ENCODE data around the gene HRH2. TPM values are rescaled to one million over a fixed set of nuclear protein-coding genes. Genes with fewer than 3 reads are reported as not detected.

Gene HRH2
- total RNA-seq, 1 experiment from 2014 or later = 3.3 TPM

- H2BK15ac ChIP-seq (ENCODE audit: low read depth, low read length) = no peak overlapping the region
- H3K9ac ChIP-seq (ENCODE audit: extremely low read depth, insufficient read length, low read length) = no peak overlapping the region
- Mint-ChIP-seq H3K4me1 (peaks cover 4 to 22% of the 10 kb centered on the region in 2 experiments; a peak in 3 of 4 replicates), H3K27ac (no peak overlapping the region), H3K27me3 (ENCODE audit: low read depth) (peaks cover 2% of the 10 kb centered on the region), H3K36me3 (ENCODE audit: insufficient read depth in 1 of 3, low read depth in 3 of 3) (peaks cover 14 to 16% (median 15%) of the 10 kb centered on the region in 3 experiments; a peak in 6 of 7 replicates), H3K4me3 (no peak overlapping the region), H3K9me3 (no peaks in the 10 kb centered on the region)
- H3K9me3 ChIP-seq (ENCODE audit: control insufficient read depth, low read depth, low read length) = no peaks in the 10 kb centered on the region
- H2BK12ac ChIP-seq (ENCODE audit: insufficient read length, low read depth, low read length) = no peak overlapping the region
- H3K79me1 ChIP-seq (ENCODE audit: insufficient read depth, low read depth, low read length, poor library complexity, severe bottlenecking) = no peaks in the 10 kb centered on the region
- H3K4me1 ChIP-seq (ENCODE audit: insufficient read depth, low read length) = peaks cover 5% of the 10 kb centered on the region; the same call in 1 of the 2 replicates
- H3K4ac ChIP-seq (ENCODE audit: low read depth, low read length) = no peak overlapping the region
- H3K23ac ChIP-seq (ENCODE audit: insufficient read length, low read depth, low read length) = no peak overlapping the region
- no peak overlapping the region for H2AFZ ChIP-seq (ENCODE audit: low read length)
- no peak overlapping the region for H3K27ac ChIP-seq (ENCODE audit: insufficient read length, low read depth, low read length)
- no peak overlapping the region for H4K5ac ChIP-seq (ENCODE audit: insufficient read length, low read depth, low read length)
- H3K18ac ChIP-seq (ENCODE audit: insufficient read length, low read depth, low read length) = no peak overlapping the region
- H3K79me2 ChIP-seq (ENCODE audit: insufficient read depth, low read length) = no peaks in the 10 kb centered on the region
- no peak overlapping the region for H3K14ac ChIP-seq (ENCODE audit: insufficient read depth, low read length)
- no peak overlapping the region for H4K91ac ChIP-seq (ENCODE audit: insufficient read length, low read depth, low read length)
- no peak for TF ChIP-seq CTCF (conservative IDR thresholded peaks at IDR 0.05)
- H2BK5ac ChIP-seq (ENCODE audit: insufficient read length, low read length) = no peak overlapping the region
- no peaks in the 10 kb centered on the region for H4K20me1 ChIP-seq (ENCODE audit: control insufficient read depth, insufficient read depth, insufficient read length)
- H3K4me2 ChIP-seq (ENCODE audit: insufficient read depth, insufficient read length, low read length) = no peak overlapping the region
- no peak overlapping the region for H2BK120ac ChIP-seq (ENCODE audit: low read depth, low read length, poor library complexity, severe bottlenecking)
- H4K8ac ChIP-seq (replicated peaks; ENCODE audit: insufficient read length, low read depth, low read length) = no peak overlapping the region
- no peak overlapping the region for H2BK20ac ChIP-seq (ENCODE audit: low read depth, low read length, poor library complexity, severe bottlenecking)
- no CpG with 5 or more reads among the region's 8 CpGs for WGBS (ENCODE audit: extremely low coverage, insufficient read length, low lambda C conversion rate)
- DNase-seq = no peak
- H3K23me2 ChIP-seq (ENCODE audit: insufficient read length, low read depth, low read length, poor library complexity, severe bottlenecking) = no peaks in the 10 kb centered on the region
- no peak overlapping the region for H3K56ac ChIP-seq (ENCODE audit: insufficient read length, low read depth, low read length)
- no peak overlapping the region for H3T11ph ChIP-seq (ENCODE audit: low read length)
- H3K27me3 ChIP-seq (ENCODE audit: insufficient read depth, low read length) = no peaks in the 10 kb centered on the region
- H2AK5ac ChIP-seq (ENCODE audit: insufficient read length, low read length) = no peak overlapping the region
Measured at GRCh38 chr5:175682664-175683063, 24.8 kb downstream of the HRH2 start.
